Measurements from ENCODE around the gene DEF6. TPM values are rescaled to one million over a fixed set of nuclear protein-coding genes. Genes with fewer than 3 reads are reported as not detected.
A peak's percentile ranks its signal among the peaks of the same experiment; 100 is the strongest.

Gene DEF6
- total RNA-seq, 1 donor from 2014 or later: 2.2 TPM

- H3K4me1 ChIP-seq (ENCODE audit: insufficient read depth, low read length): peaks cover 46% of the 10 kb centered on the region
- no peak overlapping the region for H3K27ac ChIP-seq (ENCODE audit: low read depth, low read length)
- peaks cover 2% of the 10 kb centered on the region for H3K36me3 Mint-ChIP-seq (ENCODE audit: low read depth, unreplicated experiment)
- no peaks in the 10 kb centered on the region for H3K27me3 Mint-ChIP-seq (ENCODE audit: low read depth, unreplicated experiment)
- H3K9ac ChIP-seq (ENCODE audit: low read length): no peak overlapping the region
- DNase-seq (ENCODE audit: low read depth): no peak
- no peak overlapping the region for H3K4me3 Mint-ChIP-seq (ENCODE audit: unreplicated experiment)
- no peaks in the 10 kb centered on the region for H3K36me3 ChIP-seq (ENCODE audit: insufficient read depth, low read length)
- H3K4me3 ChIP-seq (ENCODE audit: insufficient read depth, low read depth, low read length): no peak overlapping the region
- H3K27me3 ChIP-seq (ENCODE audit: insufficient read depth, low read length): no peaks in the 10 kb centered on the region
- no peak overlapping the region for H2AFZ ChIP-seq (ENCODE audit: low read depth, low read length)
- no peak for FAIRE-seq
- peaks cover 5% of the 10 kb centered on the region for H4K20me1 ChIP-seq (ENCODE audit: insufficient read depth, low read length)
- peaks cover 37% of the 10 kb centered on the region for H3K4me1 Mint-ChIP-seq (ENCODE audit: low read depth, unreplicated experiment)
- no peak overlapping the region for H3K27ac Mint-ChIP-seq (ENCODE audit: unreplicated experiment)
- peaks cover 1% of the 10 kb centered on the region for H3K9me3 Mint-ChIP-seq (ENCODE audit: unreplicated experiment)
- no peak overlapping the region for H3K4me2 ChIP-seq (ENCODE audit: low read length)
- peaks cover 67% of the 10 kb centered on the region for H3K79me2 ChIP-seq (ENCODE audit: insufficient read depth, low read length)
- H3K9me3 ChIP-seq (ENCODE audit: insufficient read depth, low read depth, low read length): no peaks in the 10 kb centered on the region
- TF ChIP-seq EZH2 (IDR thresholded peaks at IDR 0.05; ENCODE audit: insufficient read depth, low read length): no peak
- TF ChIP-seq CTCF (IDR thresholded peaks at IDR 0.05; ENCODE audit: insufficient read depth, low read depth, low read length): no peak
Measured at GRCh38 chr6:35365594-35366203, 68.1 kb downstream of the DEF6 start.

GRCh38 chr6:35366204-35366596 lies 68.6 kb downstream of the DEF6 start:
- H3K9ac ChIP-seq (ENCODE audit: low read length): no peak overlapping the region
- Mint-ChIP-seq H3K27ac (ENCODE audit: unreplicated experiment) (no peak overlapping the region), H3K36me3 (ENCODE audit: low read depth, unreplicated experiment) (peaks cover 4% of the 10 kb centered on the region), H3K4me1 (ENCODE audit: low read depth, unreplicated experiment) (peaks cover 37% of the 10 kb centered on the region), H3K9me3 (ENCODE audit: unreplicated experiment) (peaks cover 1% of the 10 kb centered on the region), H3K4me3 (ENCODE audit: unreplicated experiment) (no peak overlapping the region), H3K27me3 (ENCODE audit: low read depth, unreplicated experiment) (no peaks in the 10 kb centered on the region)
- H3K4me3 ChIP-seq (ENCODE audit: insufficient read depth, low read depth, low read length): no peak overlapping the region
- H3K4me1 ChIP-seq (ENCODE audit: insufficient read depth, low read length): peaks cover 46% of the 10 kb centered on the region
- no peaks in the 10 kb centered on the region for H3K9me3 ChIP-seq (ENCODE audit: insufficient read depth, low read depth, low read length)
- H4K20me1 ChIP-seq (ENCODE audit: insufficient read depth, low read length): peaks cover under 1% of the 10 kb centered on the region
- no peak for TF ChIP-seq CTCF (IDR thresholded peaks at IDR 0.05; ENCODE audit: insufficient read depth, low read depth, low read length)
- no peak for TF ChIP-seq EZH2 (IDR thresholded peaks at IDR 0.05; ENCODE audit: insufficient read depth, low read length)
- peaks cover 65% of the 10 kb centered on the region for H3K79me2 ChIP-seq (ENCODE audit: insufficient read depth, low read length)
- no peak overlapping the region for H2AFZ ChIP-seq (ENCODE audit: low read depth, low read length)
- DNase-seq (ENCODE audit: low read depth): no peak
- no peaks in the 10 kb centered on the region for H3K27me3 ChIP-seq (ENCODE audit: insufficient read depth, low read length)
- no peak overlapping the region for H3K4me2 ChIP-seq (ENCODE audit: low read length)
- FAIRE-seq: no peak
- no peaks in the 10 kb centered on the region for H3K36me3 ChIP-seq (ENCODE audit: insufficient read depth, low read length)
- H3K27ac ChIP-seq (ENCODE audit: low read depth, low read length): no peak overlapping the region

GRCh38 chr6:35367646-35368037 lies 70.0 kb downstream of the DEF6 start:
- H3K4me2 ChIP-seq (ENCODE audit: low read length): no peak overlapping the region
- no peaks in the 10 kb centered on the region for H3K27me3 ChIP-seq (ENCODE audit: insufficient read depth, low read length)
- peak overlapping the region; percentile 61 for H3K27ac ChIP-seq (ENCODE audit: low read depth, low read length)
- H3K4me1 Mint-ChIP-seq (ENCODE audit: low read depth, unreplicated experiment): peaks cover 38% of the 10 kb centered on the region
- no peak overlapping the region for H2AFZ ChIP-seq (ENCODE audit: low read depth, low read length)
- peaks cover 1% of the 10 kb centered on the region for H3K9me3 Mint-ChIP-seq (ENCODE audit: unreplicated experiment)
- peaks cover 47% of the 10 kb centered on the region for H3K4me1 ChIP-seq (ENCODE audit: insufficient read depth, low read length)
- H3K36me3 Mint-ChIP-seq (ENCODE audit: low read depth, unreplicated experiment): peaks cover 4% of the 10 kb centered on the region
- H3K4me3 Mint-ChIP-seq (ENCODE audit: unreplicated experiment): no peak overlapping the region
- TF ChIP-seq EZH2 (IDR thresholded peaks at IDR 0.05; ENCODE audit: insufficient read depth, low read length) (no peak), CTCF (IDR thresholded peaks at IDR 0.05; ENCODE audit: insufficient read depth, low read depth, low read length) (no peak)
- H4K20me1 ChIP-seq (ENCODE audit: insufficient read depth, low read length): no peaks in the 10 kb centered on the region
- no peak overlapping the region for H3K4me3 ChIP-seq (ENCODE audit: insufficient read depth, low read depth, low read length)
- H3K36me3 ChIP-seq (ENCODE audit: insufficient read depth, low read length): peaks cover 1% of the 10 kb centered on the region
- H3K9ac ChIP-seq (ENCODE audit: low read length): no peak overlapping the region
- H3K79me2 ChIP-seq (ENCODE audit: insufficient read depth, low read length): peaks cover 64% of the 10 kb centered on the region
- H3K27ac Mint-ChIP-seq (ENCODE audit: unreplicated experiment): no peak overlapping the region
- no peak for FAIRE-seq
- no peak for DNase-seq (ENCODE audit: low read depth)
- no peaks in the 10 kb centered on the region for H3K27me3 Mint-ChIP-seq (ENCODE audit: low read depth, unreplicated experiment)
- H3K9me3 ChIP-seq (ENCODE audit: insufficient read depth, low read depth, low read length): no peaks in the 10 kb centered on the region
